PC-3 (cell line): ENCODE data around the gene MRPS11.

ENCODE experiments used
- EZH2phosphoT487 ChIP-seq: fragments of 300-600 bp; sonication (generic); IDR thresholded peaks from 2 replicates; pipeline ENCODE4 v1.6.1; 2018; ENCODE audit warnings: mild to moderate bottlenecking, antibody characterized with exemption, low read length, borderline replicate concordance
- TF ChIP-seq, protein P1 (sequence below): fragments of 300-600 bp; sonication (generic); conservative IDR thresholded peaks from 2 replicates; pipeline ENCODE4 v1.5.1; 2017; ENCODE audit warnings: antibody characterized with exemption, low read depth, mild to moderate bottlenecking, low read length

DNA sequence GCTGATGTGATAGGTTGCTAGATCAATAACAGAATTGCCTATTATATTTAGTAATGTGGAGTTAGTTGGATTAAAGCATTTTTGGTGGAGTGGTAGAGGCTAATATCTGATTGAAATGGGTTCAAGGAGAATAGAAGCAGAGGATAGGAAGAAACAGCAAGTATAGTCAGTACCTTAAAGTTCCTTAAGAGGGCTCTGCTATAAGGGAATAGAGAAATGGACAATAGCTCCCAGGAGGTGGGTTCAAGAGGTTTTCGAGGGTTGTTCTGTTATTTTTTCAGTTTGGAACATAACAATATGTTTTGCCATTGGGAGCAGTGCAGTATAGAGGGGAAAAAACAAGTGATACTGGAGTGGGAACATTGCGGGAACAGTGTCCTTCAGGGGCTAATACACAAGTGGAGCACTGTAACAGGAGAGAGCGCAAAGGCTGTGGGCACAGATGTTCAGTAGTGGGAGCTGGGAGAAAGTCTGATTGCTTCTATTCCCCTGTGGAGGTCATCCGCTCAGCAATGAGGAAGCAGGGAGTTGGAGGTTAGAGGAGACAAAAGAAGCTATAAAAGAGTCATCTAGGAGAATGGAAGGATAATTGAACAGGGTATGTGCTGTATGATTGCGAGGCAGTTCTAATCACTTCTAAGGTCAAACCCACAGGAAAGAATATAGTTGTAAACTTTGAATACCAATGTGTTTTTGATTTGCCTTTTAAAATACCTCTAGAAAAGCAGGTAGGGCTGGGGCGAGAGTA, 3.3 kb downstream of the MRPS11 start:
- TF ChIP-seq EZH2phosphoT487, result no peak
- TF ChIP-seq, protein P1, sequence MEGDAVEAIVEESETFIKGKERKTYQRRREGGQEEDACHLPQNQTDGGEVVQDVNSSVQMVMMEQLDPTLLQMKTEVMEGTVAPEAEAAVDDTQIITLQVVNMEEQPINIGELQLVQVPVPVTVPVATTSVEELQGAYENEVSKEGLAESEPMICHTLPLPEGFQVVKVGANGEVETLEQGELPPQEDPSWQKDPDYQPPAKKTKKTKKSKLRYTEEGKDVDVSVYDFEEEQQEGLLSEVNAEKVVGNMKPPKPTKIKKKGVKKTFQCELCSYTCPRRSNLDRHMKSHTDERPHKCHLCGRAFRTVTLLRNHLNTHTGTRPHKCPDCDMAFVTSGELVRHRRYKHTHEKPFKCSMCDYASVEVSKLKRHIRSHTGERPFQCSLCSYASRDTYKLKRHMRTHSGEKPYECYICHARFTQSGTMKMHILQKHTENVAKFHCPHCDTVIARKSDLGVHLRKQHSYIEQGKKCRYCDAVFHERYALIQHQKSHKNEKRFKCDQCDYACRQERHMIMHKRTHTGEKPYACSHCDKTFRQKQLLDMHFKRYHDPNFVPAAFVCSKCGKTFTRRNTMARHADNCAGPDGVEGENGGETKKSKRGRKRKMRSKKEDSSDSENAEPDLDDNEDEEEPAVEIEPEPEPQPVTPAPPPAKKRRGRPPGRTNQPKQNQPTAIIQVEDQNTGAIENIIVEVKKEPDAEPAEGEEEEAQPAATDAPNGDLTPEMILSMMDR, result peak; percentile 33; the same call in 1 of the 2 replicates
